ENCODE results near the gene SBNO2. TPM values are rescaled to one million over a fixed set of nuclear protein-coding genes. Genes with fewer than 3 reads are reported as not detected.

SBNO2 gene
- total and polyA plus RNA-seq, 2 donors (not counting 1 experiment from before 2014, with no cell fraction given), result 42.8 to 83.3 TPM

- peaks cover 39% of the 10 kb centered on the region for H3K4me1 Mint-ChIP-seq
- POLR2A ChIA-PET, result interaction anchor here (0.6 to 8.4 kb wide), 8 partner anchors 8 to 181 kb away, joined by 3 to 97 read pairs (median 8); partner anchors contain the start of genes ABCA7, ARHGAP45 and GPX4
- H3K27ac Mint-ChIP-seq, result peak overlapping the region; percentile 91
- TF ChIP-seq CTCF (IDR thresholded peaks at IDR 0.05) (no peak), EZH2 (IDR thresholded peaks at IDR 0.05; ENCODE audit: borderline replicate concordance, insufficient read depth, low read depth, low read length, poor library complexity, severe bottlenecking) (no peak)
- DNase-seq, result peak; percentile 51
- CTCF ChIA-PET, result interaction anchor here (1.0 to 5.6 kb wide), 9 partner anchors 12 to 169 kb away, joined by 3 to 49 read pairs (median 4); partner anchors contain the start of genes ARHGAP45 and CNN2
- no peaks in the 10 kb centered on the region for H3K27me3 Mint-ChIP-seq
- Histone ChIP-seq H3K9ac (ENCODE audit: low read length) (peak overlapping the region; percentile 14), H3K4me3 (ENCODE audit: control extremely low read depth in 1 of 5, extremely low read depth in 1 of 5, insufficient read depth in 1 of 5, low read depth in 2 of 5, low read length in 4 of 5) (peak overlapping the region in 1 of 5 experiments; percentile 8), H3K9me3 (ENCODE audit: control extremely low read depth in 1 of 3, control insufficient read depth in 2 of 3, insufficient read depth in 1 of 3, low read length in 2 of 3) (no peaks in the 10 kb centered on the region), H3K4me1 (ENCODE audit: control insufficient read depth in 2 of 2, insufficient read depth in 2 of 2, low read length in 2 of 2) (peaks cover 29 to 37% of the 10 kb centered on the region in 2 donors), H3K79me2 (ENCODE audit: control insufficient read depth, insufficient read depth, low read length) (peaks cover 28% of the 10 kb centered on the region), H2AFZ (ENCODE audit: insufficient read depth, low read depth, low read length, poor library complexity, severe bottlenecking) (no peak overlapping the region), H4K20me1 (ENCODE audit: control insufficient read depth, insufficient read depth, low read length, poor library complexity, severe bottlenecking) (peaks cover 89% of the 10 kb centered on the region), H3K27me3 (replicated peaks in 1 of 4; ENCODE audit: control extremely low read depth in 1 of 4, control insufficient read depth in 3 of 4, insufficient read depth in 4 of 4, low read length in 3 of 4) (no peaks in the 10 kb centered on the region), H3K27ac (ENCODE audit: low read length in 2 of 2) (peak overlapping the region; percentile 29 to 82), H3K36me3 (replicated peaks in 1 of 2; ENCODE audit: control extremely low read depth in 1 of 2, control insufficient read depth in 1 of 2, extremely low read depth in 1 of 2, insufficient read depth in 2 of 2, low read length in 1 of 2) (peaks cover 0 to 76% of the 10 kb centered on the region in 2 experiments), H3K4me2 (replicated peaks; ENCODE audit: low read depth, low read length, poor library complexity, severe bottlenecking) (peak overlapping the region; percentile 69)
- ATAC-seq (ENCODE audit: low read depth), result peak; percentile 3
- no peaks in the 10 kb centered on the region for H3K9me3 Mint-ChIP-seq (ENCODE audit: insufficient read depth)
- H3K4me3 Mint-ChIP-seq, result peak overlapping the region; percentile 19
- intact Hi-C loops (cut with micrococcal nuclease), result loop anchor here (2.0 kb wide), 1 partner anchor 20 kb away; no protein-coding TSS in a partner anchor
- 73% methylated on average over 25 of the region's 27 CpGs for WGBS (ENCODE audit: insufficient coverage)
Observed at GRCh38 chr19:1088416-1089010, 85.6 kb downstream of the SBNO2 start.
